Mesendoderm (in vitro differentiated cells): ENCODE data around the gene ARHGAP18.
A peak's percentile ranks its signal among the peaks of the same experiment; 100 is the strongest.

Experiments
- DNase-seq: peaks from one replicate; pipeline ENCODE4 v3.0.0; 2013
- H2AK5ac ChIP-seq: 2 replicates; pipeline ENCODE4 v1.6.1; 2013; ENCODE audit warnings: low read length, inconsistent platforms
- H2BK120ac ChIP-seq: 2 replicates; pipeline ENCODE4 v1.6.1; 2013; ENCODE audit warnings: low read depth, mild to moderate bottlenecking, low read length, moderate library complexity, mixed read lengths
- H2BK15ac ChIP-seq: replicated peaks from 2 replicates; pipeline ENCODE4 v1.6.1; 2013; ENCODE audit warnings: low read depth, mild to moderate bottlenecking, moderate library complexity
- H2BK5ac ChIP-seq: 2 replicates; pipeline ENCODE4 v1.6.1; 2013; ENCODE audit warnings: low read length, inconsistent platforms
- H3K18ac ChIP-seq: 2 replicates; pipeline ENCODE4 v1.6.1; 2013; ENCODE audit warnings: mild to moderate bottlenecking, low read length, mixed read lengths
- H3K23ac ChIP-seq: one replicate; pipeline ENCODE4 v1.6.1; 2013; ENCODE audit warnings: low read length
- H3K27ac ChIP-seq: 2 replicates; pipeline ENCODE4 v1.5.1; 2013; ENCODE audit warnings: low read depth, mild to moderate bottlenecking, inconsistent platforms, low read length, moderate library complexity
- H3K27me3 ChIP-seq: 2 replicates; pipeline ENCODE4 v1.6.1; 2013; ENCODE audit warnings: low read length, control low read depth, mild to moderate bottlenecking, inconsistent platforms; ENCODE audit not compliant: insufficient read depth, poor library complexity
- H3K36me3 ChIP-seq: 2 replicates; pipeline ENCODE4 v1.6.1; 2013; ENCODE audit warnings: low read length, inconsistent platforms; ENCODE audit not compliant: control insufficient read depth, insufficient read depth
- H3K4ac ChIP-seq: one replicate; pipeline ENCODE4 v1.6.1; 2013; ENCODE audit warnings: low read depth, mild to moderate bottlenecking, low read length, moderate library complexity
- H3K4me1 ChIP-seq: 2 replicates; pipeline ENCODE4 v1.6.1; 2013; ENCODE audit warnings: low read depth, low read length, inconsistent platforms; ENCODE audit not compliant: control insufficient read depth
- H3K4me2 ChIP-seq: 2 replicates; pipeline ENCODE4 v1.6.1; 2013; ENCODE audit warnings: low read length
- H3K4me3 ChIP-seq: 2 replicates; pipeline ENCODE4 v1.5.1; 2013; ENCODE audit warnings: mild to moderate bottlenecking, low read length
- H3K56ac ChIP-seq: one replicate; pipeline ENCODE4 v1.6.1; 2013; ENCODE audit warnings: low read length
- H3K79me1 ChIP-seq: 2 replicates; pipeline ENCODE4 v1.6.1; 2013; ENCODE audit warnings: low read length, inconsistent platforms
- H3K79me2 ChIP-seq: 2 replicates; pipeline ENCODE4 v1.6.1; 2013; ENCODE audit warnings: mild to moderate bottlenecking, low read length; ENCODE audit not compliant: control insufficient read depth, insufficient read depth
- H3K9ac ChIP-seq: 2 replicates; pipeline ENCODE4 v1.6.1; 2013; ENCODE audit warnings: low read length, inconsistent platforms
- H4K5ac ChIP-seq: one replicate; pipeline ENCODE4 v1.6.1; 2013; ENCODE audit warnings: low read length
- H4K8ac ChIP-seq: one replicate; pipeline ENCODE4 v1.6.1; 2013; ENCODE audit warnings: low read depth, mild to moderate bottlenecking, control low read depth, low read length, moderate library complexity
- WGBS: extraction: QIAGEN DNeasy Blood & Tissue Kit; methylation state at CpG from one replicate; pipeline ENCODE4 v1.1.7; 2013; ENCODE audit warnings: low lambda C conversion rate, missing lambda C conversion rate; ENCODE audit not compliant: insufficient coverage; ENCODE audit errors: extremely low coverage; 5-methylcytosine and 5-hydroxymethylcytosine counted together

The ARHGAP18 gene

GRCh38 chr6:129732034-129732433, 22.1 kb upstream of the ARHGAP18 start:
- Histone ChIP-seq H3K79me1 (no peaks in the 10 kb centered on the region), H3K4me3 (no peak overlapping the region), H3K4me1 (peaks cover 2% of the 10 kb centered on the region), H3K23ac (no peak overlapping the region), H2AK5ac (no peak overlapping the region), H2BK15ac (no peak overlapping the region), H3K27me3 (no peaks in the 10 kb centered on the region), H4K5ac (no peak overlapping the region), H4K8ac (no peak overlapping the region), H3K18ac (no peak overlapping the region), H3K56ac (peak overlapping the region; percentile 26), H2BK120ac (no peak overlapping the region), H3K79me2 (no peaks in the 10 kb centered on the region), H3K4me2 (no peak overlapping the region), H3K27ac (peak overlapping the region; percentile 51), H3K4ac (no peak overlapping the region), H3K36me3 (no peaks in the 10 kb centered on the region), H2BK5ac (no peak overlapping the region), H3K9ac (no peak overlapping the region)
- WGBS, result no CpG with 5 or more reads among the region's 2 CpGs
- peak; percentile 72 for DNase-seq

- Histone ChIP-seq H2BK15ac (no peak overlapping the region), H4K5ac (no peak overlapping the region), H3K79me2 (no peaks in the 10 kb centered on the region), H3K9ac (no peak overlapping the region), H3K18ac (no peak overlapping the region), H3K27me3 (no peaks in the 10 kb centered on the region), H2BK120ac (no peak overlapping the region), H3K23ac (no peak overlapping the region), H3K36me3 (no peaks in the 10 kb centered on the region), H3K4me3 (no peak overlapping the region), H2AK5ac (no peak overlapping the region), H3K4ac (no peak overlapping the region), H2BK5ac (no peak overlapping the region), H4K8ac (no peak overlapping the region), H3K56ac (no peak overlapping the region), H3K79me1 (no peaks in the 10 kb centered on the region), H3K4me1 (peaks cover 2% of the 10 kb centered on the region), H3K4me2 (no peak overlapping the region), H3K27ac (no peak overlapping the region)
- DNase-seq, result peak; percentile 86
- WGBS, result no CpG with 5 or more reads among the region's 4 CpGs
Measured at GRCh38 chr6:129731428-129731827, 21.5 kb upstream of the ARHGAP18 start.

GRCh38 chr6:129730477-129731165, 20.6 kb upstream of the ARHGAP18 start:
- Histone ChIP-seq H4K5ac (no peak overlapping the region), H2BK5ac (peak overlapping the region; percentile 48), H3K27me3 (no peaks in the 10 kb centered on the region), H3K4me1 (peaks cover 2% of the 10 kb centered on the region), H3K56ac (peak overlapping the region; percentile 52), H3K4me2 (no peak overlapping the region), H2BK15ac (no peak overlapping the region), H2AK5ac (no peak overlapping the region), H3K9ac (peak overlapping the region; percentile 3), H3K4ac (no peak overlapping the region), H3K4me3 (no peak overlapping the region), H3K36me3 (no peaks in the 10 kb centered on the region), H2BK120ac (peak overlapping the region; percentile 64), H4K8ac (no peak overlapping the region), H3K79me1 (no peaks in the 10 kb centered on the region), H3K18ac (peak overlapping the region; percentile 95), H3K27ac (no peak overlapping the region), H3K79me2 (no peaks in the 10 kb centered on the region), H3K23ac (no peak overlapping the region)
- DNase-seq, result no peak
- no CpG with 5 or more reads among the region's 8 CpGs for WGBS

GRCh38 chr6:129726650-129727049, 16.7 kb upstream of the ARHGAP18 start:
- no peak overlapping the region for H4K5ac ChIP-seq
- H3K56ac ChIP-seq, result no peak overlapping the region
- no peaks in the 10 kb centered on the region for H3K36me3 ChIP-seq
- no peak overlapping the region for H2AK5ac ChIP-seq
- H3K4me3 ChIP-seq, result no peak overlapping the region
- no peak for DNase-seq
- H3K79me1 ChIP-seq, result no peaks in the 10 kb centered on the region
- H2BK120ac ChIP-seq, result no peak overlapping the region
- H3K27ac ChIP-seq, result no peak overlapping the region
- no peak overlapping the region for H4K8ac ChIP-seq
- no peak overlapping the region for H3K4ac ChIP-seq
- H3K79me2 ChIP-seq, result no peaks in the 10 kb centered on the region
- no peak overlapping the region for H3K4me2 ChIP-seq
- H3K9ac ChIP-seq, result no peak overlapping the region
- H3K27me3 ChIP-seq, result no peaks in the 10 kb centered on the region
- H3K18ac ChIP-seq, result no peak overlapping the region
- H2BK15ac ChIP-seq, result no peak overlapping the region
- no peak overlapping the region for H2BK5ac ChIP-seq
- no peak overlapping the region for H3K23ac ChIP-seq
- peaks cover 2% of the 10 kb centered on the region for H3K4me1 ChIP-seq

GRCh38 chr6:129725341-129725740, 15.4 kb upstream of the ARHGAP18 start:
- Histone ChIP-seq H2AK5ac (no peak overlapping the region), H3K27me3 (no peaks in the 10 kb centered on the region), H3K27ac (no peak overlapping the region), H2BK120ac (no peak overlapping the region), H3K79me2 (no peaks in the 10 kb centered on the region), H3K79me1 (no peaks in the 10 kb centered on the region), H3K36me3 (no peaks in the 10 kb centered on the region), H4K8ac (no peak overlapping the region), H2BK5ac (no peak overlapping the region), H3K4me2 (no peak overlapping the region), H3K23ac (no peak overlapping the region), H3K4ac (no peak overlapping the region), H2BK15ac (no peak overlapping the region), H3K9ac (no peak overlapping the region), H3K4me3 (no peak overlapping the region), H3K18ac (no peak overlapping the region), H3K4me1 (no peaks in the 10 kb centered on the region), H3K56ac (no peak overlapping the region), H4K5ac (no peak overlapping the region)
- no peak for DNase-seq
- no CpG with 5 or more reads among the region's 4 CpGs for WGBS

- Histone ChIP-seq H3K4me3 (no peak overlapping the region), H3K4ac (no peak overlapping the region), H2BK5ac (no peak overlapping the region), H3K4me1 (no peaks in the 10 kb centered on the region), H4K8ac (no peak overlapping the region), H3K79me1 (no peaks in the 10 kb centered on the region), H3K9ac (no peak overlapping the region), H3K36me3 (no peaks in the 10 kb centered on the region), H2BK120ac (no peak overlapping the region), H3K18ac (no peak overlapping the region), H4K5ac (no peak overlapping the region), H3K27ac (no peak overlapping the region), H3K56ac (no peak overlapping the region), H2AK5ac (no peak overlapping the region), H3K27me3 (no peaks in the 10 kb centered on the region), H3K23ac (no peak overlapping the region), H3K79me2 (no peaks in the 10 kb centered on the region), H2BK15ac (no peak overlapping the region), H3K4me2 (no peak overlapping the region)
- WGBS, result no CpG with 5 or more reads among the region's 3 CpGs
- DNase-seq, result no peak
Measured at GRCh38 chr6:129719692-129720091, 9.7 kb upstream of the ARHGAP18 start.
